ELR (cell line): ENCODE data around the gene HMGCL.
A peak's percentile ranks its signal among the peaks of the same experiment; 100 is the strongest.
"Not testable (repeated sequence)": the region's sequence is repeated elsewhere in the genome, so short reads cannot be mapped to it uniquely, and the experiment has no call there.

ENCODE experiments used
- DNase-seq: peaks from one replicate; pipeline ENCODE4 v3.0.0-alpha.2; 2015; ENCODE audit warnings: low read depth

HMGCL gene

DNA sequence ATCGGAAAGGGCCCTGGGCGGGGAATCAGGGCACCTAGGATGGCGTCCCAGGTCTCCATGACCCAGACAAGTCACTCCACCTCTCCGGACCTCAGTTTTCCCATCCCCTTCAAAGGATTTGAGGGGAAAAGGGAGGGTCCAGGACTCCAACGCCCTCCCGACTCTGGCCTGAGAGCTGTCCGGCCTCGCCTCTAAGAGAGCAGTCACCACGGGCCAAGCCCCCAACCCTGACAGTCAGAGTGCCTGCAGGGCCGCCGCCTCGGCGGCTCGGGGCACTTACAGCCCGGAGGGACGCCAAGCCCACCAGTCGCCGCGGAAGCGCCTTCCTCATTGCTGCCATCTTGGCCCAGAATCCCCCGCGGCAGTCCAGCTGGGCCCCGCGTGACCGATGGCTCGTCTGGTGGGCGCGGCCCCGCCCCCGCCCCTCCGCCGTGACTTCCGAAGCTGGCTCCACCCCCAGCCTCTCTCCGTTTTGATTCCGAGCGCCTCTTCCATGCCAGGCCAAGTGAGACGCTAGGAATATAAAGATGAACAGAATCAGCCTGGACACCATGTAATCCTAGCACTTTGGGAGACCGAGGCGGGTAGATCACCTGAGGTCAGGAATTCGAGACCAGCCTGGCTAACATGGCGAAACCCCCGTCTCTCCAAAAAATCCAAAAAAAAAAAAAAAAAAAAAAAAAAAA lies at the start of gene HMGCL:
HMGCL (minus strand) TSS at position 354 of the 686 bp plus-strand sequence; CDS start at position 340, 14 bp downstream.
- DNase-seq = peak; percentile 92

DNA sequence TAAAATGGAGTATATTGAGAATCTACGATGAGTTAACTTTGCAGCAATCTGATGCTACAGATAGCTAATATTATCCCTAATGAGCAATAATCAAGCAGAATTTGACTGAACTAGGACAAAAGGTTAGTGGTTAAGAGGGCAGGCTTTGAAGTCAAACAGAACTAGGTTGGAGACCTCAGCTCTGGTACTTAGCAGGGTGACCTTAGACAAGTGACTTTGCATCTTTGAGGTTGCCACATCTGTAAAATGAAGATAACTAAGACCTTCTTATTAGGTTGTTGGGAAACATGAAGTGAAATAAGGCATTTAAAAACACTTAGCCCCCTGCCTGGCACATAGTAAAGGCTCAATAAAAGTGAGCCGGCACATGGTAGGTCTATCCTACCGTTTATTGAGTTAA lies 47.2 kb upstream of the HMGCL start:
- DNase-seq = no peak

DNA sequence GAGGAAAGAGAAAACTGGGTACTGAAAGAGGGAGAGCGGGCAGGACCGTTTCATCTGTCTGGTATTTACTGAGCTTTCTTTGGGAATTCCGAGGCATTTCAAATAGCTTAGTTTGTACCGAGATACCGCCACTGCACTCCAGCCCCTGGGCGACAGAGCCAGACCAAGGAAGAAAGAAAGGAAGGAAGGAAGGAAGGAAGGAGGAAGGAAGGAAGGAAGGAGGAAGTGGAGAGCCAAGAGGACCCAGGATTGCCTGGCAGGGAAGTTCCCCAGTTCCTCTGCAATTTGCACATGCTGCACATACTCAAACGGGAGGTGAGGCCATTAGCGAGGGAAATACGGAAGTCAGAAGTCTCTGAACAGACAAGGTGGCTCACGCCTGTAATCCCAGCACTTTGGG lies 43.8 kb upstream of the HMGCL start:
- DNase-seq = no peak

GRCh38 chr1:23868557-23869016 lies 43.4 kb upstream of the HMGCL start:
- DNase-seq = no peak

DNA sequence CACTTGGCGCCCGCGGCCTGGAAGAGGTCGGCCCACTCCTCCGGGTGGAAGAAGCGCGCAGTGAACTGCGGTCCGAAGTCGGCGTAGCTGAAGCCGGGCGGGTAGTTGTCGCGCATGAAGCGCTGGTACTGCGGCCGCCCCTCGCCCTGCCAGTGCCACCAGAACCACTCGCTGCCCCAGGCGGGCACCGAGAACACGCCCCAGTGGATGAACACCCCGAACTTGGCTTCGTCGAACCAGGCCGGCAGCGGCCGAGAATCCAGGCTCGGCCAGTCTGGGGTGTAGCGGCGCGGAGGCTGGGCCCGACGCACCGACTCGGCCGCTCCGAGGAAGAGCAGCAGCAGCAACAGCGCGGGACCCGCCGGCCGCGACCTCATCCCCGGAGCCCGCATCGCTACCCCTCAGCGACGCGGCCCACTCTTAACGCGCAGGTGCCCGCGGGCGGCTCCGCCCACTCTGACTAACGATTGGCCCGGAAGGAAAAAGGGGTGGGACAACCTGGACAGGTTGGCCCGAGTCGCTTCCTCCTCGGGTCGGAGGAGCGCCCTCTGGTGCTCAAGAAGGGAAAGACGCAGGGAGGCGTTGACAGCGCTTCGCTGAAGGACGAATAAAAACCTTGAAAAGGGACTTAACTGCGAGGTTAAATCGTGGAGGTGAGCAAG lies 42.8 kb upstream of the HMGCL start, which contains the start of gene FUCA1:
FUCA1 (minus strand) TSS at position 396 of the 662 bp plus-strand sequence; CDS start at position 392, 4 bp downstream.
- peak; percentile 88 for DNase-seq

GRCh38 chr1:23867542-23867894 lies 42.3 kb upstream of the HMGCL start:
- DNase-seq = no peak

GRCh38 chr1:23865543-23865930 lies 40.3 kb upstream of the HMGCL start:
- DNase-seq = peak; percentile 76

GRCh38 chr1:23864801-23865542 lies 39.7 kb upstream of the HMGCL start:
- no peak for DNase-seq

DNA sequence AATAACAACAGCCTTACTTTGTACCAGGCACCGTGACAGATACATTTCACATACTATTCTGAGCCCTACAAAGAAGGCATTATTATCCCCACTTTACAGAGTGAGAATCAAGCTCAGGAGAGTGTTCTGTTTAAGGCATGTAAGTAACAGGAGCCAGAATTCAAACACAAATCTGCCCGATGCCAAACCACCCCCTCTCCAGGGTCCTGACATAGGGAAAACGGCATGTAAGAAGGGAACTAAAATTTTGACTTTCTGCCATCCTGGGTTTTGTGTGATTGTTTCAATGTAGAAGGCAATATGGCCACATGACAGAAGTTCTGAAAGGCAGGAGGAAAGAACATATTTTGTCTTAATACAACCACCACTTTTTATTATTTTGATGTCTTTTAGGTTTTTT lies 37.4 kb upstream of the HMGCL start:
- no peak for DNase-seq

- peak; percentile 53 for DNase-seq
Measured at GRCh38 chr1:23854568-23854967, 29.3 kb upstream of the HMGCL start.

DNA sequence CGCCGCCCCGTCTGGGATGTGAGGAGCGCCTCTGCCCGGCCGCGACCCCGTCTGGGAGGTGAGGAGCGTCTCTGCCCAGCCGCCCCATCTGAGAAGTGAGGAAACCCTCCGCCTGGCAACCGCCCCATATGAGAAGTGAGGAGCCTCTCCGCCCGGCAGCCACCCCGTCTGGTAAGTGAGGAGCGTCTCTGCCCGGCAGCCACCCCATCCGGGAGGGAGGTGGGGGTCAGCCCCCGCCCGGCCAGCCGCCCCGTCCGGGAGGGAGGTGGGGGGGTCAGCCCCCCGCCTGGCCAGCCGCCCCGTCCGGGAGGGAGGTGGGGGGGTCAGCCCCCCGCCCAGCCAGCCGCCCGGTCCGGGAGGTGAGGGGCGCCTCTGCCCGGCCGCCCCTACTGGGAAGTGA lies 27.9 kb upstream of the HMGCL start:
- not testable (repeated sequence) for DNase-seq

DNA sequence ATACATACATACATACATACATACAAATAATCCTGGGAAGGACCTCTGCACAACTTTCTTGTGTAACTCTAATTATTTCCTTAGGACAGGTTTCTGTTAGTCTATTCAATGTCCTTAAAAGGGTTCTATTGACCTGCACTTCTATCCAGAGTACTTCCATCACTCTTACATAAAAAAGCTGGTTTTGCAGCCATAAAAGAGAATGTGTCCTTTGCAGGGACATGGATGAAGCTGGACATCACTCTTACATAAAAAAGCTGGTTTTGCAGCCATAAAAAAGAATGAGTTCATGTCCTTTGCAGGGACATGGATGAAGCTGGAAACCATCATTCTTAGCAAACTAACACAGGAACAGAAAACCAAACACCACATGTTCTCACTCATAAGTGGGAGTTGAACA lies 26.2 kb upstream of the HMGCL start:
- DNase-seq = not testable (repeated sequence)

DNA sequence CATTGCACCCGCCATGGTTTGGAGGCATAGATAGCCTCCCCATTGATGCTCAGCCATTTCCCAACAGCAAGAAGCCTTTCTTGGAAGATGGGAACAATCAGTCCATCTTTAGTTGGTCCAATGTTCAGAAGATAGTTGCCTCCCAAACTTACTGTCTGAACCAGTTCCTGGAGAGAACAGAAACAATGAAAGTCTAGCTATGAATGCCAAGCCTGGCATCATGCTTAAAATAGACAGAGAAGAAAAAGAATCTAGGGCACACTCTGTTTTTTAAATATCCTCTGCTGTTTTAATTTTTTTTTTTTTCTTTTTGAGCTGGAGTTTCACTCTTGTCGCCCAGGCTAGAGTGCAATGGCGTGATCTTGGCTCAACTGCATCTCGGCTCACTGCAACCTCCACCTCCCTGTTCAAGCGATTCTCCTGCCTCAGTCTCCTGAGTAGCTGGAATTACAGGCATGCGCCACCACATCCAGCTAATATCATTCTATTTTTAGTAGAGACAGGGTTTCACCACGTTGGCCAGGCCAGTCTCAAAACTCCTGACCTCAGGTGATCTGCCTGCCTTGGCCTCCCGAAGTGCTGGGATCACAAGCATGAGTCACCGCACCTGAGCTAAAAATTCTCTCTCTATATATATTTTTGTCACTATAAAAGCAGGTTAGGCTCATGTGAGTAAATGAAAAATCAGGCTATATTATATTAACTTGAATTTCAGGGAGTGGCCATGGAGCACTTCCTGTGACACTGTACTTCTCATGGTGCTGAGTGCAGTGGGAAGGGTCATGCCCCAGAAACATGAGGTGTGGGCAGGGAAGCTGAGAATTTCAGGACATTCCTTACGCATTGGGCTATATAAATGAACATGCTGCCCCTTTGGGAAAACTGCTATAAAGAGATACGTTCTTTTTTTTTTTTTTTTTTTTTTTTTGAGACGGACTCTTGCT lies 23.7 kb upstream of the HMGCL start:
- no peak for DNase-seq

GRCh38 chr1:23847482-23848095 lies 22.4 kb upstream of the HMGCL start:
- DNase-seq = not testable (repeated sequence)

- DNase-seq = no peak
Measured at GRCh38 chr1:23845163-23845562, 19.9 kb upstream of the HMGCL start.

GRCh38 chr1:23843644-23844043 lies 18.4 kb upstream of the HMGCL start:
- no peak for DNase-seq

GRCh38 chr1:23838401-23838866 lies 13.2 kb upstream of the HMGCL start:
- DNase-seq = peak; percentile 63

- DNase-seq = no peak
Measured at GRCh38 chr1:23837908-23838307, 12.7 kb upstream of the HMGCL start.

DNA sequence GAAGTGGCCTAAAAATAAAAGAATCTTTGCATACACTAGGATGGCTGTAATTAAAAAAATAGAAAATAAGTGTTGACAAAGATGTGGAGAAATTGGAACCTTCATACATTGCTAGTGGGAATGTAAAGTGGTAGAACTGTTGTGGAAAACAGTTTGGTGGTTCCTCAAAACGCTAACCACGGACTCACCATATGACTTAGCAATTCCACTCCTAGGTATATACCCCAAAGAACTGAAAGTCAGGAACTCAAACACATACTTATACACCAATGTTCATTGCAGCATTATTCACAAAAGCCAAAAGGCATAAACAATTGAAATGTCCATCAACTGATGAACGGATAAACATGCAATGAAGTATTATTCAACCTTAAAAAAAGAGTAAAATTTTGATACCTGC lies 10.8 kb upstream of the HMGCL start:
- no peak for DNase-seq

DNA sequence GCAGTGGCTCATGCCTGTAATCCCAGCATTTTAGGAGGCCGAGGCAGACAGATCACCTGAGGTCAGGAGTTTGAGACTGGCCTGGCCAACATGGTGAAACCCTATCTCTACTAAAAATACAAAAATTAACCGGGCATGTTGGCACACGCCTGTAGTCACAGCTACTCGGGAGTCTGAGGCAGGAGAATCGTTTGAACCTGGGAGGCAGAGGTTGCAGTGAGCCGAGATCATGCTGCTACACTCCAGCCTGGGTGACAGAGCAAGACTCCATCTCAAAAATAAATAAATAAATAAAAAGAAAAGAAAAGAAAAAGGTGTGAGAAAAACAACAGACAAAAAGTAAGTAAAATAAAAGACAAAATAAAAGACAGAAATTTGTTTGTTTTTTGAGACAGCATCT lies 8.9 kb upstream of the HMGCL start:
- not testable (repeated sequence) for DNase-seq

- no peak for DNase-seq
Measured at GRCh38 chr1:23827717-23828116, 2.5 kb upstream of the HMGCL start.
